ENCODE measurements around the gene PFDN1. TPM values are rescaled to one million over a fixed set of nuclear protein-coding genes. Genes with fewer than 3 reads are reported as not detected.

The PFDN1 gene
- total and polyA plus RNA-seq, 9 of the 15 experiments (the other 6 are each of a cell fraction or from before 2014, with no cell fraction given): 45.5 to 215 (median 78.0) TPM

- no peak for ATAC-seq
- BruUV-seq (replicated peaks): no TSS peak
- no peaks in the 10 kb centered on the region for H3K9me1 ChIP-seq (ENCODE audit: control insufficient read depth, insufficient read depth, low read length)
- H3K9ac ChIP-seq (ENCODE audit: insufficient read depth in 1 of 2, low read depth in 2 of 2, low read length in 2 of 2): no peak overlapping the region
- in situ Hi-C loops (cut with MboI): no loop called here
- peaks cover 13% of the 10 kb centered on the region; the same call in 1 of the 3 replicates for H3K79me2 ChIP-seq (ENCODE audit: control insufficient read depth, insufficient read depth, low read length)
- H3K4me2 ChIP-seq (ENCODE audit: insufficient read depth, low read length): no peak overlapping the region
- no peak for TF ChIP-seq ZNF212 (CRISPR knock-in tag; IDR thresholded peaks at IDR 0.05)
- intact Hi-C loops (cut with micrococcal nuclease): no loop called here
- no peak overlapping the region for H3K27ac ChIP-seq (ENCODE audit: extremely low read depth, low read depth, low read length)
- H3K4me1 ChIP-seq (replicated peaks in 1 of 2; ENCODE audit: control insufficient read depth in 2 of 2, insufficient read depth in 2 of 2, low read length in 2 of 2): peaks cover 2 to 14% of the 10 kb centered on the region in 2 experiments; a peak in 3 of 5 replicates
- H3K36me3 ChIP-seq (ENCODE audit: control insufficient read depth, insufficient read depth, low read length): peaks cover 9% of the 10 kb centered on the region; the same call in 1 of the 3 replicates
- no peak overlapping the region for H3K4me3 ChIP-seq
- 95% methylated on average over 6 of the region's 6 CpGs for WGBS (ENCODE audit: insufficient coverage, low coverage, missing lambda C conversion rate)
- ChIA-PET CTCF (ENCODE audit: low intra/inter-chr PET ratio) (no interaction called here), POLR2A (interaction anchor here (0.8 to 1.3 kb wide), 2 partner anchors 15 to 79 kb away, joined by 3 read pairs; no protein-coding TSS in a partner anchor)
- H4K20me1 ChIP-seq (replicated peaks; ENCODE audit: control insufficient read depth, insufficient read depth, low read length): no peaks in the 10 kb centered on the region; the same call in 1 of the 2 replicates
- H3K9me3 ChIP-seq (replicated peaks; ENCODE audit: control insufficient read depth, insufficient read depth, low read depth, low read length): no peaks in the 10 kb centered on the region
- FAIRE-seq: no peak
- H2AFZ ChIP-seq (ENCODE audit: low read depth, low read length): no peak overlapping the region
- no peaks in the 10 kb centered on the region for H3K27me3 ChIP-seq (ENCODE audit: control insufficient read depth in 2 of 2, insufficient read depth in 2 of 2, low read length in 2 of 2)
- DNase-seq (ENCODE audit: extremely low read depth in 1 of 4, low spot score in 3 of 4): no peak
Observed at GRCh38 chr5:140266471-140267200, 36.3 kb downstream of the PFDN1 start.

DNA sequence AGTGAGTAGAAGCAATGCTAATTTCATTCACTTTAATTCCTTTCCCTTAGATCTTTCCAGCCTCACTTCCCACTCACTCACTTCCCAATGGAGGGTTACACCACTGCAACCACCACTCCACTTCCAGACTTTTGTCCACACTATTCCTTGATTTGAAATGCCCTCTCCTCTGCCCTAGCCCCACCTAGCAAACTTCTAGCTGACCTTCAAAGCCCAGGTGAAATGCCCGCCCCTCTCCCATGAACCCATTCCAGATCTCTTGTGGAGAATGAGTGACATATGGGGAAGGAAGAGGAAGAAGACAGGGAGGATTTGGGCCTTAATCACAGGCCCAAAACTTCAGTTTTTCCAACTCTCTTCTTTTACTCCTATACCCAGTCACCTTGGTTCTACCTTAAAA, 37.1 kb downstream of the PFDN1 start:
- POLR2A ChIA-PET: interaction anchor here (1.3 kb wide), 1 partner anchor 16 kb away, joined by 3 read pairs; no protein-coding TSS in a partner anchor
- no peak overlapping the region for H3K4me2 ChIP-seq (ENCODE audit: insufficient read depth, low read length)
- WGBS (ENCODE audit: insufficient coverage, low coverage, missing lambda C conversion rate): 60% methylated on average over 1 of the region's 1 CpG
- TF ChIP-seq CEBPZ (IDR thresholded peaks at IDR 0.05; ENCODE audit: borderline replicate concordance, low read depth, low read length) (no peak), CBX8 (IDR thresholded peaks at IDR 0.05; ENCODE audit: borderline replicate concordance, extremely low read depth, low read depth, low read length, poor library complexity, severe bottlenecking) (no peak), ARHGAP35 (IDR thresholded peaks at IDR 0.05; ENCODE audit: partially characterized antibody) (no peak), ZKSCAN8 (CRISPR knock-in tag; IDR thresholded peaks at IDR 0.05) (no peak), ZBTB2 (IDR thresholded peaks at IDR 0.05) (no peak), RAD21 (CRISPR knock-in tag; conservative IDR thresholded peaks at IDR 0.05 in 1 of 2, IDR thresholded peaks at IDR 0.05 in 1 of 2) (no peak), RUNX1 (IDR thresholded peaks at IDR 0.05; ENCODE audit: low read depth) (no peak), RBM39 (optimal IDR thresholded peaks at IDR 0.05; ENCODE audit: low read depth, low read length) (no peak)

More for the DNA sequence above, 37.1 kb downstream of the PFDN1 start:
- in situ Hi-C loops (cut with MboI): no loop called here
- no peak for DNase-seq (ENCODE audit: extremely low read depth in 1 of 4, low spot score in 3 of 4)
- Histone ChIP-seq H2AFZ (ENCODE audit: low read depth, low read length) (no peak overlapping the region), H3K27ac (ENCODE audit: extremely low read depth, low read depth, low read length) (no peak overlapping the region), H3K9me3 (replicated peaks; ENCODE audit: control insufficient read depth, insufficient read depth, low read depth, low read length) (no peaks in the 10 kb centered on the region), H4K20me1 (replicated peaks; ENCODE audit: control insufficient read depth, insufficient read depth, low read length) (no peaks in the 10 kb centered on the region; the same call in 1 of the 2 replicates), H3K27me3 (ENCODE audit: control insufficient read depth in 2 of 2, insufficient read depth in 2 of 2, low read length in 2 of 2) (no peaks in the 10 kb centered on the region), H3K4me1 (replicated peaks in 1 of 2; ENCODE audit: control insufficient read depth in 2 of 2, insufficient read depth in 2 of 2, low read length in 2 of 2) (peaks cover 3 to 17% of the 10 kb centered on the region in 2 experiments; a peak in 3 of 5 replicates), H3K79me2 (ENCODE audit: control insufficient read depth, insufficient read depth, low read length) (peaks cover 13% of the 10 kb centered on the region; the same call in 1 of the 3 replicates), H3K36me3 (ENCODE audit: control insufficient read depth, insufficient read depth, low read length) (peaks cover 9% of the 10 kb centered on the region; the same call in 1 of the 3 replicates), H3K9ac (ENCODE audit: insufficient read depth in 1 of 2, low read depth in 2 of 2, low read length in 2 of 2) (no peak overlapping the region), H3K4me3 (no peak overlapping the region), H3K9me1 (ENCODE audit: control insufficient read depth, insufficient read depth, low read length) (no peaks in the 10 kb centered on the region)
- CTCF ChIA-PET (ENCODE audit: low intra/inter-chr PET ratio): no interaction called here
- ATAC-seq: no peak
- BruUV-seq (replicated peaks): no TSS peak
- intact Hi-C loops (cut with micrococcal nuclease): no loop called here
- no peak for FAIRE-seq

Measured in K562 (cell line).